ENCODE measurements around the gene ACO1.

The ACO1 gene

DNA sequence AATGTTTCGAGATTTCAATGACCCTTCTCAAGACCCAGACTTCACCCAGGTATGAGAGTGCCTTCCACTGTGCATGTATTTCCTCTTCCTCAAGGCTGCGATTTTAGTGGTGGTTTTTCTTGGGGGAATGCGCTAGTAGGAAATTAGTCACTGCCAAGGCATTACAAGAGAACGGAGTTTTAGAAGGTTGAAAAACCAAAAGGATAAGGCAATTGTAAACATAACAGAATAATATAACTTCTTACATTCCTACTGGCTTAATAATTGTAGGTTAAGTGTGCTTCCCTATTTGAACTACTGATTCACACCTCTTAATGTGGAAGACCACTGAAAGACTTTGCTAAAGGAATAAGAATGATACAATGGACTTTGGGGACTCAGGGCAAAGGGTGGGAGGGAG lies 38.9 kb downstream of the ACO1 start:
- H3K9me3 ChIP-seq (ENCODE audit: insufficient read depth, low read depth, low read length): no peaks in the 10 kb centered on the region
- WGBS: 100% methylated on average over 2 of the region's 4 CpGs
- H3K4me1 ChIP-seq (ENCODE audit: insufficient read depth, low read length): no peaks in the 10 kb centered on the region
- H3K9ac ChIP-seq (ENCODE audit: low read depth, low read length): no peak overlapping the region
- H3K27me3 ChIP-seq (ENCODE audit: insufficient read depth, low read length): no peaks in the 10 kb centered on the region
- no peak overlapping the region for H3K27ac ChIP-seq (ENCODE audit: low read depth, low read length)
- H3K4me3 ChIP-seq (ENCODE audit: low read length): no peak overlapping the region
- H3K36me3 ChIP-seq (ENCODE audit: insufficient read depth, low read length): peaks cover 80% of the 10 kb centered on the region

DNA sequence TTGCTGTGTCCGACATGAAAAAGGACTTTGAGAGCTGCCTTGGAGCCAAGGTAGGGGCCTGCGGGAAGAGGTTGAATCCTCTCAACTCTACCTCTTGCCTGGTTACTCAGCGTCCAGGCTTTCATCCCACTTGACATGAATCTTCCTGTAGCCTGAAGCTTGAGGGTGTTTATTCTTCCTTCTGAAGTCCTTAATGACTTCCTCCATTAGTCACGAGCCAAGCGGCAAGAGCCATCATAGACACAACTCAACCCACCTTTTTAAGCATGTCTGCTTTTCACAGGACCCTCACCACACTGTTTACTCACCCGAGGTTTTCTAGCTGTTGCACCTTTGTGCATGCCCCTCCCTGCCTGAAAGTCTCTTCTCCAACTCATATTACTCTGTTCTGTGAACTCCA lies 40.2 kb downstream of the ACO1 start:
- 96% methylated on average over 6 of the region's 6 CpGs for WGBS
- H3K9ac ChIP-seq (ENCODE audit: low read depth, low read length): no peak overlapping the region
- peaks cover 77% of the 10 kb centered on the region for H3K36me3 ChIP-seq (ENCODE audit: insufficient read depth, low read length)
- no peaks in the 10 kb centered on the region for H3K9me3 ChIP-seq (ENCODE audit: insufficient read depth, low read depth, low read length)
- no peak overlapping the region for H3K4me3 ChIP-seq (ENCODE audit: low read length)
- H3K27ac ChIP-seq (ENCODE audit: low read depth, low read length): no peak overlapping the region
- no peaks in the 10 kb centered on the region for H3K27me3 ChIP-seq (ENCODE audit: insufficient read depth, low read length)
- H3K4me1 ChIP-seq (ENCODE audit: insufficient read depth, low read length): no peaks in the 10 kb centered on the region

DNA sequence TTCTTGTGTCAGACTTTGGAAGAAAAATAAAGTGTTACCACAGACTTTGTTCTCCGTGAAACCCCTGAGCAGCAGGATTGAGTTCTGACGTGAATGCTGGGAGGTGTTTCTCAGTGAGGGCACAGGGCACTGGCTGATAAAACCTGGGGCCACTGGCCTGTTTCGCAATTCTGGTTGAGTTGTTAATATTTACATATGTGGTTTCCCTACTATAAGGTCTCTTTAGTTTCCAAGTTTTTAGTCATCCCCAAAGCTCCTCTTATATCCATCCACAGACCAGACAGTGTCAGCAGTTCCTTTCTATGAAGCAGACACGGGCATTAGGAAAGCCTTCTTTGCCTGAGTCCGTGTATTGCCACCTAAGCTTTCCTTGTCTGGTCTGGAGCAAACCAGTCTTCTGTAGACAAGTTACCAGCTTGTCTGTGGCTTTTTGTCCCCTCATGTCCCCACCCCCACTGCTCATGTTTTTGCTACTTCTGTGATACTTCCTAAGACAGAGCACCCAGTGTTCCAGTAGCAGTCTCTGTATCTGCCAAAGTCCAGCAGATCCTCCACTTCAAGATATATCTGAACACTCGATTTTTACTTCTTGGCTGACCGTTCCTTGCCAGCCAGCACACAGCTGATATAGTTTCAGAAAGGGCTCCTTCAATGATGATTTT lies 42.0 kb downstream of the ACO1 start:
- Histone ChIP-seq H3K4me1 (ENCODE audit: insufficient read depth, low read length) (no peaks in the 10 kb centered on the region), H3K4me3 (ENCODE audit: low read length) (no peak overlapping the region), H3K27me3 (ENCODE audit: insufficient read depth, low read length) (no peaks in the 10 kb centered on the region), H3K9ac (ENCODE audit: low read depth, low read length) (no peak overlapping the region), H3K9me3 (ENCODE audit: insufficient read depth, low read depth, low read length) (no peaks in the 10 kb centered on the region), H3K27ac (ENCODE audit: low read depth, low read length) (no peak overlapping the region), H3K36me3 (ENCODE audit: insufficient read depth, low read length) (peaks cover 62% of the 10 kb centered on the region)
- WGBS: 95% methylated on average over 7 of the region's 7 CpGs

DNA sequence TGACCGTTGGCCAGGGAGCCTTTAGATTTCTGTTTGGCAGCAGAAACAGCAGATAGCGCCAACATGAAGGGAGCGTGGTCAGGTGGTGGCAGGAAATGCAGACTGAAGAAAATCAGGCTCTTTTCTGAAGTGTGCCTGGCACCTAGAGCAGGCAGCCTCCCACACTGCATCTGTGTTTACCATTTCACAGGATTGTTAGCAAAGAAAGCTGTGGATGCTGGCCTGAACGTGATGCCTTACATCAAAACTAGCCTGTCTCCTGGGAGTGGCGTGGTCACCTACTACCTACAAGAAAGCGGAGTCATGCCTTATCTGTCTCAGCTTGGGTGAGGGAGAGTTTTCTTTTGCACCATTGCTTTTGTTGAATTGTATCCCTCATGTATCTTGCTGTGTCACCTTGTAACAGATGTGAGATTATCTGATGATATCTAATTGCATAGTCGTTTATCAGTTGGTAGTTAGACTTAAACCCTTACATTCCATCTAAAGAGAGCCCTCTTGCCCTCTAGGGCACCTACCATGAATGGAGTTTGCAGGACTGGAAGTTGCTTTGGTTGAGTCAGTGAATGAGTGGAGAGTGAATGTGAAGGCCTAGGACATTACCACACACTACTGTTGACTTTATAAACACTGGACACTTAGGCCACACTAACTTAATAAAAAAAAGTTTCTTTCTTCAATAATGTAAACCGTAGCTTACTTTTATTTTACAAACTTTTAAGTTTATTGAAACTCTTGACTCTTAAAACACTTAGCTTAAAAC lies 42.8 kb downstream of the ACO1 start:
- H3K4me1 ChIP-seq (ENCODE audit: insufficient read depth, low read length): no peaks in the 10 kb centered on the region
- no peaks in the 10 kb centered on the region for H3K27me3 ChIP-seq (ENCODE audit: insufficient read depth, low read length)
- no peak overlapping the region for H3K9ac ChIP-seq (ENCODE audit: low read depth, low read length)
- no peak overlapping the region for H3K27ac ChIP-seq (ENCODE audit: low read depth, low read length)
- peaks cover 56% of the 10 kb centered on the region for H3K36me3 ChIP-seq (ENCODE audit: insufficient read depth, low read length)
- no peak overlapping the region for H3K4me3 ChIP-seq (ENCODE audit: low read length)
- 97% methylated on average over 8 of the region's 8 CpGs for WGBS
- no peaks in the 10 kb centered on the region for H3K9me3 ChIP-seq (ENCODE audit: insufficient read depth, low read depth, low read length)

DNA sequence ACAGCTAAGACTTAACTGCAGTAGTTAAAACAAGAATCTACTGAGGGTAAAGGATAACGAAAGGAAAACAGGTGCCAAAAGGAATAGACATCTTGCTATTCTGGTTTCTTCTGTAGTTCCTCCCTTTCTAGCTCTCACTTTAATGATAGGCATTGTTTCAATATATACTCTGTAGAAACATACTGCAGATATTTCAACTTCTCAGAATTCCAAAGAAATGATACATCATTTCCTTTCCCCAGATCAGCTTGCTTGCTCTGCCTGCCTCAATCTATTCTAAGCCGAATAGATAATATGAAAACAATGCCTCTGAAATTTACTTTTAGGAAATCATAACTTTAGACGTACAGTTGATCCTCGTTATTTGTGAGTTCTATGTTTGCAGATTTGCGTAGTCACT lies 46.3 kb downstream of the ACO1 start:
- no peak overlapping the region for H3K4me3 ChIP-seq (ENCODE audit: low read length)
- no peaks in the 10 kb centered on the region for H3K27me3 ChIP-seq (ENCODE audit: insufficient read depth, low read length)
- WGBS: 94% methylated on average over 5 of the region's 5 CpGs
- no peak overlapping the region for H3K27ac ChIP-seq (ENCODE audit: low read depth, low read length)
- no peaks in the 10 kb centered on the region for H3K9me3 ChIP-seq (ENCODE audit: insufficient read depth, low read depth, low read length)
- peaks cover 54% of the 10 kb centered on the region for H3K36me3 ChIP-seq (ENCODE audit: insufficient read depth, low read length)
- H3K9ac ChIP-seq (ENCODE audit: low read depth, low read length): no peak overlapping the region
- no peaks in the 10 kb centered on the region for H3K4me1 ChIP-seq (ENCODE audit: insufficient read depth, low read length)

DNA sequence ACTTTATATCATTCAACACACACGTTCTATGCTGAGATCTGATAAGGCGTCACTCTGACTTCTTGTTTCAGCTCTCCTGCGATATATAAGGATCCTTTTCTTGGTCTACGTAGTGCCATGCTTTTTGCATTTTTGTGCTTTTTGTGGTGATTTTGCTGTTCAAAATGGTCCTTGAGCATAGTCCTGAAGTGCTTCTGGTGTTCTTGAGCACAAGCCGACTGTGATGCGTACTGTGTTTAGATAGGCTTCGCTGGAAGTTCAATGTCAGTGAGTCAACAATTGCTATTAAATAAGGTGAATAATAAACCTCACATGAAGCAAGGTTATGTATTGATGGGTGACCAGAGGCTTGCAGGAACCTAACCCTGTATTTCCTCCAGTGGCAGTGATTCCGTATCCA lies 46.8 kb downstream of the ACO1 start:
- H3K4me3 ChIP-seq (ENCODE audit: low read length): no peak overlapping the region
- WGBS: 97% methylated on average over 8 of the region's 8 CpGs
- no peaks in the 10 kb centered on the region for H3K4me1 ChIP-seq (ENCODE audit: insufficient read depth, low read length)
- no peaks in the 10 kb centered on the region for H3K27me3 ChIP-seq (ENCODE audit: insufficient read depth, low read length)
- H3K9ac ChIP-seq (ENCODE audit: low read depth, low read length): no peak overlapping the region
- no peak overlapping the region for H3K27ac ChIP-seq (ENCODE audit: low read depth, low read length)
- no peaks in the 10 kb centered on the region for H3K9me3 ChIP-seq (ENCODE audit: insufficient read depth, low read depth, low read length)
- H3K36me3 ChIP-seq (ENCODE audit: insufficient read depth, low read length): peaks cover 54% of the 10 kb centered on the region

DNA sequence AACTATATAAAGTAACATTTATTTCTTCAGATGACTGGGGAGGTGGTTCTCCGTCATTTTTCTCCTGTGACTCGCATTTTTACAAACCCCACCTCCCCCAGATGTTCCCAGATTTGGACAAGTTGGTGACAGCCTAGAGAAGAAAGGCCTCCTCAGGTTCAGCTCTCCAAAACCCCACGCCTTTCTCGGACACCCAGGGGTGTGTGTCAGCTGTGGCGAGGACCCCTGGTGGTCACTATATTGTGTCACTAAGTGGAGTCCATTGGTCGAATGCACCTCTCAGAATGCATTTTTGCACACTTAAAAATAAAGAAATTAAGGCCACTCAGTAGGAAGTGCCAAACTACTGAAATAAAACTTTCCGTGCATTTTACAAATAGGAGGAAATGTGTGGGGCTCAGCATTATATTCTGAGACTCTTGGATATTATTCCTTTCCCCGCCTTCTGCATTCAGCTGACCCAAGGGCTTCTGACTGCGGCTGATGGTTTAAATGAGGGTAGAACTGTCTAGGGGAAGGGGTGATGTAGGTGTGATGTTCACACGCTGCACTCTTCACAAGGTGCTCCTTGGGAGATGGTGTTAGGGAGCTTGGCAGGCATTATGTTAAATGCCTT lies 47.6 kb downstream of the ACO1 start:
- Histone ChIP-seq H3K27me3 (ENCODE audit: insufficient read depth, low read length) (no peaks in the 10 kb centered on the region), H3K27ac (ENCODE audit: low read depth, low read length) (no peak overlapping the region), H3K4me3 (ENCODE audit: low read length) (no peak overlapping the region), H3K9ac (ENCODE audit: low read depth, low read length) (no peak overlapping the region), H3K36me3 (ENCODE audit: insufficient read depth, low read length) (peaks cover 61% of the 10 kb centered on the region), H3K4me1 (ENCODE audit: insufficient read depth, low read length) (no peaks in the 10 kb centered on the region), H3K9me3 (ENCODE audit: insufficient read depth, low read depth, low read length) (no peaks in the 10 kb centered on the region)
- WGBS: 89% methylated on average over 10 of the region's 10 CpGs

DNA sequence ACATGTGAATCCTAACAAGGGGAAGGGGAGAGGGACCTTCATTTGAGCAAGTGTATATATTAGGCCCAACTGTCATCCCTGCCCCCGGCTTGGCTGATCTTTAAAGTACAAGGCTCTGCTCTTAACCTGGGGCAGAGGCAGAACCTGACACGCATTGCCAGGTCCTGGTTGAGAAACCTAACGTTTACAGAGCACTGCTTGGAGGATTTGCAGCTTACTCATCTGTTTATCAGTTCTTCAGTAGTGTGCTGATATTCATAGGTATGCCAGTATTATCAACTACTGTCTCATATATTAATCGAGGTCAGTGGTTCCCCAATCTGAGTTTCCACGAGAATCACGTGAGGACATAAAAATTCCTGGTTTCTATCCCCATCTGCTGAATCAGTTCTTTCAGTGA lies 50.4 kb downstream of the ACO1 start:
- Histone ChIP-seq H3K27me3 (ENCODE audit: insufficient read depth, low read length) (no peaks in the 10 kb centered on the region), H3K27ac (ENCODE audit: low read depth, low read length) (no peak overlapping the region), H3K4me3 (ENCODE audit: low read length) (no peak overlapping the region), H3K9me3 (ENCODE audit: insufficient read depth, low read depth, low read length) (no peaks in the 10 kb centered on the region), H3K9ac (ENCODE audit: low read depth, low read length) (no peak overlapping the region), H3K36me3 (ENCODE audit: insufficient read depth, low read length) (peaks cover 64% of the 10 kb centered on the region), H3K4me1 (ENCODE audit: insufficient read depth, low read length) (no peaks in the 10 kb centered on the region)
- 94% methylated on average over 6 of the region's 6 CpGs for WGBS

DNA sequence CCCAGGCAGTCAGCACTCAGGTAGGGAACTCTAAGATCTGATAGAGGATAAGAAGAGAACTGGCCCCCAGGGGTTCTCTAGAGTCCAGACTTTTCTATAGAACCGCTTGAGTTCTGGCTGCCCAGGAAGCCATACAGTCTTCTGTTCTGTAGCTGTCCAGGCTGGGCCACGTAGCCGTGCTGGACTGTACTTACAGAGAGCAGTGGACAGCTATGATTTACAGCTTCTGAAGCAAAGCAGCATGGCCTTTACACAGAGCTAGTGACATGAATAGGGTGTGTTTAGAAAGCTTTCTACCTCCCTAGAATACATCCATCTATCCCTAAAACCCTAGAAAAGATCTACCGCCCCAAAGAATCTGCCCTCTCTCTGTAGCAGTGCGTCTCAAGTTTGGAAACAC lies 57.2 kb downstream of the ACO1 start:
- Histone ChIP-seq H3K9me3 (ENCODE audit: insufficient read depth, low read depth, low read length) (no peaks in the 10 kb centered on the region), H3K4me3 (ENCODE audit: low read length) (no peak overlapping the region), H3K27ac (ENCODE audit: low read depth, low read length) (no peak overlapping the region), H3K27me3 (ENCODE audit: insufficient read depth, low read length) (no peaks in the 10 kb centered on the region), H3K9ac (ENCODE audit: low read depth, low read length) (no peak overlapping the region), H3K4me1 (ENCODE audit: insufficient read depth, low read length) (0 out of 2 replicates have a peak, but pooled peaks cover 1% of the 10 kb centered on the region), H3K36me3 (ENCODE audit: insufficient read depth, low read length) (peaks cover 49% of the 10 kb centered on the region)
- 95% methylated on average over 3 of the region's 5 CpGs for WGBS

DNA sequence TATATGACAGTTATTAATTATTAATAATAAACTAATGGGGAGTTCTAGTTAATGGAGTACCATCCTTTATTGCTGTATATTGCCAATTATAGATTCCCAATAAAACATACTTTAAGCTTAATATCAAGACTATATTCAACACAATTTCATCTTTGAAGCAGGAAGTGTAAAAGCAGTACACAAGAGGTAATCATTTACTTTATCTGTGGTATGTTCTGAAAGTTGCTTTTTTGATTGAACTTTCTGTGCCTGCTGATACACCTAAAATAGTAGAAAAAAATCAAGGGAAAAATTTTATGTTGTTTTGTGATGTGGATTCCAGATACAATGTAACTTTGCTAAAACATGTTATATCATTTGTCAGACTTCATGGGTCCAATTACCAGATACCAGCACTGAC lies 58.0 kb downstream of the ACO1 start:
- Histone ChIP-seq H3K4me1 (ENCODE audit: insufficient read depth, low read length) (0 out of 2 replicates have a peak, but pooled peaks cover 5% of the 10 kb centered on the region), H3K9ac (ENCODE audit: low read depth, low read length) (no peak overlapping the region), H3K27me3 (ENCODE audit: insufficient read depth, low read length) (no peaks in the 10 kb centered on the region), H3K4me3 (ENCODE audit: low read length) (no peak overlapping the region), H3K9me3 (ENCODE audit: insufficient read depth, low read depth, low read length) (no peaks in the 10 kb centered on the region), H3K36me3 (ENCODE audit: insufficient read depth, low read length) (peaks cover 43% of the 10 kb centered on the region), H3K27ac (ENCODE audit: low read depth, low read length) (no peak overlapping the region)

DNA sequence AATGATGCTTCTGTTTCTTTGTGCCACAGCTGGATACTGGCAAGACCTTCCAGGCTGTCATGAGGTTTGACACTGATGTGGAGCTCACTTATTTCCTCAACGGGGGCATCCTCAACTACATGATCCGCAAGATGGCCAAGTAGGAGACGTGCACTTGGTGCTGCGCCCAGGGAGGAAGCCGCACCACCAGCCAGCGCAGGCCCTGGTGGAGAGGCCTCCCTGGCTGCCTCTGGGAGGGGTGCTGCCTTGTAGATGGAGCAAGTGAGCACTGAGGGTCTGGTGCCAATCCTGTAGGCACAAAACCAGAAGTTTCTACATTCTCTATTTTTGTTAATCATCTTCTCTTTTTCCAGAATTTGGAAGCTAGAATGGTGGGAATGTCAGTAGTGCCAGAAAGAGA lies 65.5 kb downstream of the ACO1 start:
- Histone ChIP-seq H3K9ac (ENCODE audit: low read depth, low read length) (no peak overlapping the region), H3K9me3 (ENCODE audit: insufficient read depth, low read depth, low read length) (no peaks in the 10 kb centered on the region), H3K4me3 (ENCODE audit: low read length) (no peak overlapping the region), H3K27ac (ENCODE audit: low read depth, low read length) (no peak overlapping the region), H3K4me1 (ENCODE audit: insufficient read depth, low read length) (0 out of 2 replicates have a peak, but pooled peaks cover 5% of the 10 kb centered on the region), H3K36me3 (ENCODE audit: insufficient read depth, low read length) (peaks cover 43% of the 10 kb centered on the region), H3K27me3 (ENCODE audit: insufficient read depth, low read length) (no peaks in the 10 kb centered on the region)
- 96% methylated on average over 6 of the region's 6 CpGs for WGBS
